GM10847 (cell line): ENCODE results near the gene TEX22.

ENCODE experiments used
- POLR2A ChIP-seq: IDR thresholded peaks from 2 replicates; pipeline ENCODE4 v1.6.1; 2011; ENCODE audit not compliant: insufficient read length; ENCODE audit errors: extremely low read depth

The TEX22 gene, protein sequence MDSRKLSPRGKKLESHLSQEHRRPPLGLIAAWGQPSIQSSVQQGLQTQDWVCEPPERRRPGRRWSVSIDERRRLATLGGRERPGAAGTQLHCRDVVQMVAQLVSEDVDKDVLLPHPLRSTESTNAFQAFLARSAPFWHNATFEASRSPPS

DNA sequence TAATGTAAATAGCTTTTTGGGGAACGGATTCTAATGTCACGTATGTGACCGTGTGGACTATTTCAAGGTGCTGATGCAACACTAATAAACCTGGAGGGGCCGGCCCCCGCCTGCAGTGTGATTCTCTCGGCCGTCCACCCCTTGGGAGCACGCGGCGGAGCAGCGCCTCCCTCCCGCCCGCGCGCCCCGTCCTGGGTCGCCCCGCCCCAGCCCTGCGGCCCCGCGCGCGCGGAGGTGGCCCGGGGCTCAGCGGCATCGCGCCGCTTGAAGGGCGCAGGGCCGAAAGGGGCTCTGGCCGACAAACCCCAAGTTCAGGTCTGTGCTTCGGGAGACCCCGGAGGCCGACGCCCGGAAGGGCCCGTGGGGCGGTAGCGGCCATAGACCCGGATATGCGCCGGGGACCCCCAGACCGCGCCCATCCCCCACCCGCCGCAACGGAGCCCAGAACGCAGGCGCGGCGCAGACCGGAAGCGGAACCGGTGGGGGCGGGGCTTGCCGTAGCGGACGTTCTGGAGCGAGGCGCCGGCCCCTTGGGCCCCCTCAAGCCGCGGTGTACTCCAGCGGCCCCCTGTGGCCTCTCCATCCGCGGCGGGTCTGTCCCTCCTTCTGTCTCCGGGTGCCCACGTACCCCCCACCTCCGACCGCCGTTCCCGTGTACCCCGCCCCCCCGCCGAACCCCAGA lies at the start of gene TEX22:
Gene TEX22 (plus strand): TSS at position 495 of the 682 bp plus-strand sequence. CDS start 803 bp downstream, outside the sequence.
- peak; percentile 63 for TF ChIP-seq POLR2A

GRCh38 chr14:105348945-105349699 lies 49.2 kb upstream of the TEX22 start:
- no peak for TF ChIP-seq POLR2A

- TF ChIP-seq POLR2A: no peak
Observed at GRCh38 chr14:105349992-105350391, 48.3 kb upstream of the TEX22 start.

GRCh38 chr14:105350450-105351244 lies 47.7 kb upstream of the TEX22 start:
- TF ChIP-seq POLR2A: no peak

- no peak for TF ChIP-seq POLR2A
Observed at GRCh38 chr14:105351410-105351809, 46.9 kb upstream of the TEX22 start.

GRCh38 chr14:105351920-105352851 lies 46.2 kb upstream of the TEX22 start:
- TF ChIP-seq POLR2A: no peak

DNA sequence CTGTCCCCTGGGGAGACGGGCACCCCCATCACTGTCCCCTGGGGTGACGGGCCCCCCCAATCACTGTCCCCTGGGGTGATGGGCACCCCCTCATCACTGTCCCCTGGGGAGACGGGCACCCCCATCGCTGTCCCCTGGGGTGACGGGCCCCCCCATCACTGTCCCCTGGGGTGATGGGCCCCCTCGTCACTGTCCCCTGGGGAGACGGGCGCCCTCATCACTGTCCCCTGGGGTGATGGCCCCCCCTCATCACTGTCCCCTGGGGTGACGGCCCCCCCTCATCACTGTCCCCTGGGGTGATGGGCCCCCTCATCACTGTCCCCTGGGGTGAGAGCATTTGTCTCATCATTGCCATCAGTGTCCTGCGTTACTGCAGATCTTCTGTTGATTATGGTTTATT lies 45.2 kb upstream of the TEX22 start:
- no peak for TF ChIP-seq POLR2A

DNA sequence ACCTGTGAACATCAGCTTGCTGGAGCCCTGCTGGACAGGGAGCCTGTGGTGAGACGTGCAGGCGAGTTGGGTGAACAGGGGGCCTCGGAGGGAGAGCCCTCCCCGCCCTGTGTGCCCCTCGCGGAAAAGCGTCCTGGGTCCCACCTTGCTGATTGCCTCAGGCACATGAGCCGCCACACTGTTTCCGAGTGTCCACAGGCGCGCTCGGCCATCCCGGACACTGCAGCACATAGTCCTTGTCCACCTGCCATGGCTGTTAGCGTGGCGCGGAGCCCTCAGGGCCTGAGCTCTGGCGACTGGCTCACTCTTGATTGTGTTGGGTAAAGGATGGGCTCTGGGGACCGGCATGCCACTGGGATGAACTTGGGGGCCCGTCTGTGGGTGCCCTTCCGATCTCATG lies 43.8 kb upstream of the TEX22 start:
- TF ChIP-seq POLR2A: no peak

DNA sequence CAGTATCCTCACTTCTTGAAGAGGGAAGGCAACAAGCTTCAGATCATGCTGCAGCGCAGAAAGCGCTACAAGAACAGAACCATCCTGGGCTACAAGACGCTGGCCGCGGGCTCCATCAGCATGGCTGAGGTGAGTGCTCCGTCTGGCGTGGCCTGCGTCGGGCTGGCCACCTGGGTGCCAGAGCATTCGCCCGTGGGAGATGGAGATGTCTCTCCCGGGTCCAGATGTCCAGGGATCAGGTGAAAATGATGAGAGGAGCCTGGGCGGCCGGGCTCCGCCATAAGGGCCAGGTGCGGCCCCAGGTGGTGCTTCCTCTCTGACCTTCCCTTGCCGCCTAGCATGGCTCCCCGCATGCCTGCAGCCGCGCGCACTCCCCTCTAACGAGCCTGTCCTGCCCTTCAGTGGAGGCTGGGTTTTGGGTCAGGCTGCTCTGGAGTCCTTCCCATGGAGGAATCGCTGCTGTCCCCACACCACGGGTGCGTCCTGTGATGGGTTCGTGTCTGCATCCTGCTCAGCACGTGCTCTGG lies 43.2 kb upstream of the TEX22 start:
- TF ChIP-seq POLR2A: no peak

DNA sequence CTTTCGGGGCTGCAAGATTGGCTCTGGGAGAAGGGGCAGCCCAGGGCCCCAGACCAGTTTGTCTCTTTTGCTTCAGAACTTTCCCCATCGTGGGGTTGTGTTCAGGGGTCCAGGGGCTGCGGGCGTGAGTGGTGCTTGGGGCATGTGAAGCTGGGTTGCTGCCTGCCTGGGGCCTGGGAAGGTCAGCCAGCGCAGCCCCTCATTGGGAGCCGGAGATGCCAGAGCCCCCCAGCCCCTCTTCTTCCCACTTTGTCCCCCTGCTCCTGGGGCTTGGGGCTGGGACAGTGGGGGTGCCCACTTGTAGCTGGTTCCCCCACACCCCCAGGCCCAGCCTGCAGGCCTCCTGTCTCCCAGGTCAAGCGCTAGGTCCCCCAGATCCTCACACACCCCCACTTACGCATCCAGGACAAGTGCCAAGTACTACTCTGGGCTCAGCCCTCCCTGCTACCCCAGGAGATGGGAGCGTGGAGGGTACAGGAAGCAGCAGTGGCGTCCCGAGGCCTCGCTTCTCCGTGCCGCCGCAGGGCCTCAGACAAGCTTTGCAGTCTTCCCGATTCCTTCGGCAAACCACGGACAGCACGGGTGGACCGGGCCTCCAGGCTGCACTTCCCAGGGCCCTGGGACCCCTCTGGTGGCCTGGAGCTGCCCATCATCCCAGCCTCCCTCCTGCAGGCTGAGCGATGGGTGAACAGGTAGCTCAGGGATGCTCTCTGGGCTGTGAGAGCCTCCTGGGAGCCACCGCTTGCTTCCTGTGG lies 42.3 kb upstream of the TEX22 start:
- no peak for TF ChIP-seq POLR2A

- TF ChIP-seq POLR2A: no peak
Observed at GRCh38 chr14:105356927-105357326, 41.4 kb upstream of the TEX22 start.

DNA sequence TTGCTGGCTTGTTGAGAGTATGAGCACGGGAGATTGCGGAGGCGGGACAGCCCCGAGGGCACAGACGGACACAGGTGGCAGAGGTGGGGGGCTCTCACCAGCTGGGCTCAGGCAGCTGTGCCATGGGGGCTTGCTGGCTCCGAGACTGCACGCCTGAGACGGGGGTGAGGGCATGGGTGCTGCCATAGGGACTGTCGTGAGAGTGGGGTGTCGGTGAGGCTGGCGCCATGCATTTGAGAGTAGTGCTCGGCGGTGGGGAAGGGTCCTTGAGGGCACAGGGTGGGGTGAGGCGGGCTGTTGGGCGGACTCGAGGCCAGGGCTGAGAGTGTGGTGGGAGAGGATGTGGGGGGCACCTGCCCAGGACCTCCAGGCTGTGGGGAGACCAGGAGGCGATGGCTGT lies 40.7 kb upstream of the TEX22 start:
- TF ChIP-seq POLR2A: no peak

- TF ChIP-seq POLR2A: no peak
Observed at GRCh38 chr14:105358140-105358846, 40.0 kb upstream of the TEX22 start.
